GM21423 (cell line): ENCODE data around the gene PRKCZ.
"Not testable (repeated sequence)": the region's sequence is repeated elsewhere in the genome, so short reads cannot be mapped to it uniquely, and the experiment has no call there.

Experiments
- ATAC-seq: cut with Tn5 transposase; IDR thresholded peaks from one replicate; pipeline ENCODE4 v1.9.1; 2021; ENCODE audit warnings: mild to moderate bottlenecking, moderate library complexity; ENCODE audit not compliant: unreplicated experiment

Gene PRKCZ

GRCh38 chr1:2130156-2130555, 79.9 kb downstream of the PRKCZ start:
- ATAC-seq = no peak

DNA sequence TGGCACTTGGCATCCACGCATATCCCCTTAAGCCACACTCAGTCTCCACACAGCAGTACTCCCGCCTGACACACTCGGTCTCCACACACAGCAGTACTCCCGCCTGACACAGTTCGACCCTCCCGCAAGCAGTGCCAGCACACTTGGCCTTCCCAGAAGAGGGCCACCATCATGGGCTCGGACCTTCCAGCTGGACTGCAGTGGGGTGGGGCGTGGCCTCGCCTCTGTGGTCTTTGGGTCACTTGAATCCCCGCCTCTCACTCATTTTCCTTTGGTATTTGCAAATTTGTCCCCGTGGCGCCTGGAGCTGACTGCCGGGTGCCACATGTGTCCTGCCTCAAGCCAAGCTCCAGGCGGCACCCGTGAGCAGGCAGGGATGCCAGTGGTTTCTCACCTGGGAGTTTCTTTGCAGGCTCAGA, 80.7 kb downstream of the PRKCZ start:
- ATAC-seq = no peak

GRCh38 chr1:2132222-2133038, 82.2 kb downstream of the PRKCZ start:
- ATAC-seq = no peak

GRCh38 chr1:2133039-2133878, 83.0 kb downstream of the PRKCZ start:
- ATAC-seq = peak; percentile 89

- no peak for ATAC-seq
Observed at GRCh38 chr1:2133879-2134215, 83.6 kb downstream of the PRKCZ start.

DNA sequence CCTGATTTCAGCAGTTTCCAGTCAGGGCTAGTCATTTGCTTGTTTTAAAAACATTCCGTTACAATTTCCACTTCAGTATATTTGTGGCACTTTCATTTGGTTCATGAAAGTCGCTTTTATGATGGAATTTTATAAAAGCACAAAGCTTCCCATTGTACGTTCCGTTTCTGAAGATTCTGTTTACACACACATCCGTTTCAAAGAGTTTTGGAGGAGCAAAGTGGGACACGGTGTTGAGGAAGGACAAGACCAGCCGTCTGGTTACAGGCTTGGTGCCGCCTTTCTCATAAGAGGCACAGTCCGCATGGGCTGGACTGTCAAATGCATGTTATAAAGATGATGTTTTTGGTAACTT, 84.0 kb downstream of the PRKCZ start:
- ATAC-seq = no peak

DNA sequence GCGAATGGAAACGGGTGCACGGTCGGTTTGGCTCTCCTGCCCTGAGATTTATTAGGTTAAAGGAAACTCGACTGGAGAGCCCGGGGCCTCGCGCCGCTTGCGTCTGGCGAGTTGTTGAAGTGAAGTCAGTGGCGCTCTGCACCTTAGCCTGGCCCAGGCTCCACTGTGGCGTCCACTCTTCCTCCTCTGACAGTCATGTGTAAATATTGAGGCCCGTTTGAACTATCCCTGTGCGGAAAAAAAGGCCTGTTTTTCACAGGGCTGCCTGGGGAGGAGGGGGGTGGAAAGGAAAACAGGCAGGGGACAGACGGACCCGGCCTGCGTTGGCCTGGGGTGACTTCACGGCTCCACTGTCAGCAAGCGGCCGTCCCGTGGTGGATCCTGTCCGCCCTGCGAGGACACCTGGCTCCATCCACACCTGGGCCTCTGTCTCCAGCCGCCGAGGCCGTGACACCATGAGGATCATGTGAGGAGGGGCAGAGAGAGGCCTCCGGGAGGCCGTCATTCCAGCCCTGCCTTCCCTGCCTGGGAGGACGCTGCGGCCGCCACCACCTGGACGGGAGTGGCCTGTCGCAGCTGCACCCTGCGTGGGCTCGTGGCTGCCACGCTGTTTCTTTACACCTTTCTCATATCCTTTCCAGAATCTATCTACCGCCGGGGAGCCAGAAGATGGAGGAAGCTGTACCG, 84.6 kb downstream of the PRKCZ start:
- ATAC-seq = no peak

GRCh38 chr1:2135441-2135841, 85.2 kb downstream of the PRKCZ start:
- no peak for ATAC-seq

- no peak for ATAC-seq
Observed at GRCh38 chr1:2135941-2136340, 85.7 kb downstream of the PRKCZ start.

- ATAC-seq = no peak
Observed at GRCh38 chr1:2136386-2137235, 86.4 kb downstream of the PRKCZ start.

DNA sequence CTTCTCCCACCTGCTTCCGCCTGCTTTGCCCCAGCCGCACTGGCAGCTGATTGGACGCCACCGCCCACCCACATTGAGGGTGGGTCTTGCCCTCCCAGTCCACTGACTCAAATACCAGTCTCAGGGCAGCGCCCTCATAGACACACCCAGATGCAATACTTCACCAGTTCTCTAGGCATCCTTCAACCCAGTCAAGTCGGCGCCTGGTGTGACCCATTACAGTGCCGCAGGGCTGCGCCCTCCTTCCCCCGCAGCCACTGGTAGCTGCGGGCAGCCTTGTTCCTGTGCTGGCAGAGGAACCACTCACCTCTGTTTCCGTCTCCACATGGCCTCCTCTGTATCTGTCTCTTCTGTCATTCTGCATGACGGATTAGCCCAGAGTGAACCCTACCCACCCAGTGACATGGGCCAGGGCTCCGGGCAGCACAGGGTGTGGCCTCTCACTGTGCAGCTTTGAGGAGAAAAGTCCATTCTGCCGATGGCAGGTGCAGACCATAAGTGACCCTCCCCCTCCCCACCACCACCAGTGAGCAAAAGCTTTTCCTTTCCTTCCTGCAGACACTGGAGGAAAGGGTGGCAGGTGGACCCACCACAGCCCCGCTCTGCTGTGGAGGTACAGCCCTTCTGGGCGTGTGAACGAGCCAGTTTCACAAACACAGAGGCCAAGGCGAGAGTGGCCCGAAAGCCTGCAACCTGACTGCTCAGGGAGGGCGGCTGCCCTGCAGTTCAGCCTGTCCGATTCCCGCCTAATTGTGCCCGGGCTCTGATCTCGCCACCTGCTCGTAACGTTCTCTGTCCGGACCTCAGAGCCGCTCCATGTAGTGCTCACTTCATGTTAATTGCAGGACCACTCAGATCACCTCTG, 87.3 kb downstream of the PRKCZ start:
- no peak for ATAC-seq

DNA sequence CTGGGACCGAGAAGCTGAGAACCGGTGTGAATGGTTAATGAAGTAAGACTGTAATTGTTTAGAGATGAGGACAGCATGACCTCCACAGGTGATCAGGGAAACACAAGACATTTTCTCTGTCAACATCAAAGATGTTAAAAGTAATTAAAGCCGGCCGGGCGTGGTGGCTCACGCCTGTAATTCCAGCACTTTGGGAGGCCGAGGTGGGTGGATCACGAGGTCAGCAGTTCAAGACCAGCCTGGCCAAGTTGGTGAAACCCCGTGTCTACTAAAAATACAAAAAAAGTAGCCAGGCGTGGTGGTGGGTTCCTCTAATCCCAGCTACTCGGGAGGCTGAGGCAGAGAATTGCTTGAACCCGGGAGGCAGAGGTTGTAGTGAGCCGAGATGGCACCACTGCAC, 88.9 kb downstream of the PRKCZ start:
- ATAC-seq = not testable (repeated sequence)

DNA sequence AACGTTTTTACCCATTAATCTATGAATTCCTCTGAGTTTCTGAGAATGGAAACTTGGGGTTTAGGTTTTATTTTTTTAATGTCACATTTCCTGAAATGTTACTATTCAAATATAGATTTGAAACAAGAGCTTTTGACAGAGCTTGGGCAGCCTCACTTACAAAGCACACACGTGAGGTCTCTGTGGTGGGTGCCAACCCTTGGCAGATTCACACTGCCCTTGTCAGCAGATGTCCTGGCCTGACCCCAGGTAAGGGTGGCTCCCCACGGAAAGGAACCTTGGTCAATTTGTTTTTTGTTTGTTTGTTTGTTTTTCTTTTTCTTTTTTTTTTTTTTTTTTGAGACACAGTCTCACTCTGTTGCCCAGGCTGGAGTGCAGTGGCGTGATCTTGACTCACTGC, 90.8 kb downstream of the PRKCZ start:
- no peak for ATAC-seq

DNA sequence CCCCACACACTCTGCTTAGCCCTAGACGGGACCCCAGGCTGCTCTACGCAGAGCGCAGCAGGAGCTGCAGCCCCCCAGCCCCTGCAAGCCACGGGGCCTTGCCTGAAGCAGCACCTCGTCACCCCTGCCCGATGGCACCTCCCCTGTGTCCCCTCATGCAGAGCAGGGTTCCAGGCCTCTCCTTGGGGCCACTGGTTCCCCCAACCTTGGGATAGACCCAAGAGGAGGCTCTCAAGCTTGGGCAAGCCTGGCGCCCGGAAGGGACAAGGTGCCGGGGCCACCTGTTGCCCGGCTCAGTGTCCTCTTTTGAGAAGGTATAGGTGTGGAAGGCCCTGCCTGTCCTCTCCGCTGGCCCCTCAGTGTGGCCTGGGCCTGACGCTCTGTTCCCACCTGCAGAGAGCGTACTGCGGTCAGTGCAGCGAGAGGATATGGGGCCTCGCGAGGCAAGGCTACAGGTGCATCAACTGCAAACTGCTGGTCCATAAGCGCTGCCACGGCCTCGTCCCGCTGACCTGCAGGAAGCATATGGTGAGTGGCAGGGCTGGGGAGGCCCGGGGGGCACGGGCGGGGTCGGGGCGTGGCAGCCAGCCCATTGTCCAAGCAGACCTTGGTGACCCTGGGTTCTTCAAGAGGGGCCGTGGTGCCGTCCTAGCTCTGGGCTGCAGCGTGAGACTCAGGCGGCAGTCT, 93.7 kb downstream of the PRKCZ start:
- ATAC-seq = no peak

DNA sequence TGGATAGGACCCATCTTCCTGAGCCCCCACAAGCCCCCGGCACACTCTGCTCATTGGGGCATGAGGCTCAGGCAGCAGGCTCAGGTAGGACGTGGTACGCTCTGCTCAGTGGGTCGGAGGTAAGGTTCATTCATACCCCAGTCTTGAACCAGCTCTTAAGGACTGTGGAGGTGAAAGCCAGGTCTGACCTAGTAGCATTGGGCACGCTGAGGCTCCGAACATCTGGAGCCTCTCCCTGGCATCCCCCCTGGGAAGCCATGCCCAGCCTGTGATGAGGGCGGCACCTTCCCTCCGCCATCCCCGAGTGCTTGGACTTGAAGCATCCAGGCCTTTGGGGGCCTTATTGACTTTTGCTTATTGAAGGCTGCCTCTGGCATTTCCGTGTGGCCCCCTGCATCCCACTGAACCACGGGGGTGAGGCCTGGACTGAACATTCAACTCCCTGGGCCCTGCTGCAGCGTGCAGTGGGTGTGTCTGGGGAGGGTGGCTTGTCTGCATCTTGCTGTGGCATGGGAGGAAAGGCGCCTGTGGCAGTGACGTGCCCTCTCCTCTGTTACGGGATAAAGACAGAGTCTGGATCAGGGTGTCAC, 94.4 kb downstream of the PRKCZ start:
- ATAC-seq = no peak

DNA sequence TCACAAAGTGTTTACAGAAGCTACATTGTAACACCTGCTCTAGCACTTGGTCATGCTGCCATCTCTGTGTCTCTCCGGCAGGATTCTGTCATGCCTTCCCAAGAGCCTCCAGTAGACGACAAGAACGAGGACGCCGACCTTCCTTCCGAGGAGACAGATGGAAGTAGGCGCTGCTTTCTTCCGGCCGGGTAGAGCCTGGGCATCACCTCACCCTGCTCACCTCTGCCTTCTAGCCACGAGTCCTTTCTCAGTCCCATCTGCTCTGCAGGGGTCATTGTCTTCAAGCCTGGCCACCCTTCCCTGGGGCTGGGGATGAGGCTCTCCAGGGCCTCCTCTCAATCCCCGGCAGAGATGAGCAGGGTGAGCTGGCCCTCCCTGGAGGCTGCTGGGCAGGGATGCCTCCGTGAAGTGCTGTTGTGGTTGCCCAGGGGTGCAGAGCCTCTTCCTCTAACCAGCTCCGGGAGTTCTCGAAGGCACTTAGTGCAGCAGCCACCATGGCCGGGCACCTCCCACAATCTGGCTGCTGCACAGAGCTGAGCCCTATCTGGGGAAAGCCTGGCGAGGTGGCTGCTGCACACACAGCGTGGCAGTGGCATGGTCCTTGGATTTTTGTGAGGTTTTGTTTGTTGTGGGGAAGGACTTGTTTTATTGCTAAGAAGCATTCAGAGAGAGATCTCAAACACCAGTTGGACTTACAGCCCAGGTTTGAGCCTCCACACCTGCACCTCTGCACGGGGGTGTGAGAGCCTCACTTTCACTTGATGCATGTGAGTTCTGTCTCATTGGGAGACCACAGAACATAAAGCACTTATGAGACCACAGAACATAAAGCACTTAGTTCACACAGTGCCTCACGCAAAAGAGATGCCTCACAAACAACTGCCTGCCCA, 96.0 kb downstream of the PRKCZ start:
- ATAC-seq = no peak

DNA sequence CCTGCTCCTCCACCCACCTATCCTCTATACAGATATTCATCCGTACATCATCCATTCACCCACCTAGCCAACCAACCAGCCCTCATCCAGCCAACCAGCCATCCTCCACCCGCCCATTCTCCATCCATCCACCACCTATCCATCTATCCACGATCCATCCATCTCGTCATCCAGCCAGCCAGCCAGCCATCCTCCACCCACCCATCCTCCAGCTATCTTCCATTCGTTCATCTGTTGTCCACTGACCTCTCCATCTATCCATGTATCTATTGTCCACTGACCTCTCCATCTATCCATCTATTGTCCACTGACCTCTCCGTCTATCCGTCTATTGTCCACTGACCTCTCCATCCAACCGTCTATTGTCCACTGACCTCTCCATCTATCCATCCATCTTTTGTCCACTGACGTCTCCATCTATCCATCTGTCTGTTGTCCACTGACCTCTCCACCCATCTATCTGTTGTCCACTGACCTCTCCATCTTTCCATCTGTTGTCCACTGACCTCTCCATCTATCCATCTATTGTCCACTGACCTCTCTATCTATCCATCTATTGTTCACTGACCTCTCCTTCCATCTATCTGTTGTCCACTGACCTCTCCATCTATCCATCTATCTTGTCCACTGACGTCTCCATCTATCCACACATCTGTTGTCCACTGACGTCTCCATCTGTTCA, 96.8 kb downstream of the PRKCZ start:
- ATAC-seq = no peak
